Muscle of arm (tissue), 12 donors: ENCODE measurements around the gene TOX4. TPM values are rescaled to one million over a fixed set of nuclear protein-coding genes. Genes with fewer than 3 reads are reported as not detected.

Experiments
- DNase-seq: peaks from one replicate; pipeline ENCODE4 v3.0.0-alpha.2; 2013
- polyA plus RNA-seq, 12 donors: library from polyadenylated mRNA; unstranded; fragments of 120-200 nt; gene quantifications; one replicate each; pipeline ENCODE4 v1.2.1, GENCODE V29; 2013; ENCODE audit not compliant: insufficient read length in 12 of 12

The TOX4 gene
- polyA plus RNA-seq, 12 donors: 17.4 to 56.6 (median 44.0) TPM; not detected in 1

GRCh38 chr14:21498540-21499526 is 21.8 kb downstream of the TOX4 start:
- peak; percentile 44 for DNase-seq

GRCh38 chr14:21501568-21501967 is 24.6 kb downstream of the TOX4 start:
- DNase-seq: no peak

GRCh38 chr14:21503376-21503775 is 26.4 kb downstream of the TOX4 start:
- DNase-seq: no peak

- no peak for DNase-seq
Measured at GRCh38 chr14:21505012-21505553, 28.1 kb downstream of the TOX4 start.

- DNase-seq: no peak
Measured at GRCh38 chr14:21506557-21506956, 29.6 kb downstream of the TOX4 start.

- no peak for DNase-seq
Measured at GRCh38 chr14:21509432-21510143, 32.6 kb downstream of the TOX4 start.

- peak; percentile 99 for DNase-seq
Measured at GRCh38 chr14:21510735-21511657, 34.0 kb downstream of the TOX4 start, which contains the start of gene METTL3. Gene METTL3, minus strand, starts transcription at chr14:21511340. Its CDS starts 117 bp downstream, at chr14:21511223.

- no peak for DNase-seq
Measured at GRCh38 chr14:21514341-21514740, 37.3 kb downstream of the TOX4 start.

GRCh38 chr14:21518725-21519124 is 41.7 kb downstream of the TOX4 start:
- DNase-seq: no peak

- no peak for DNase-seq
Measured at GRCh38 chr14:21520767-21521166, 43.8 kb downstream of the TOX4 start.

GRCh38 chr14:21521501-21521900 is 44.5 kb downstream of the TOX4 start:
- no peak for DNase-seq

- DNase-seq: no peak
Measured at GRCh38 chr14:21523203-21523602, 46.2 kb downstream of the TOX4 start.

- DNase-seq: no peak
Measured at GRCh38 chr14:21524575-21525490, 47.8 kb downstream of the TOX4 start.

GRCh38 chr14:21525571-21525961 is 48.6 kb downstream of the TOX4 start:
- DNase-seq: peak; percentile 25

- DNase-seq: peak; percentile 91
Measured at GRCh38 chr14:21525962-21526671, 49.1 kb downstream of the TOX4 start, which contains the start of gene SALL2. Gene SALL2, minus strand, starts transcription at chr14:21526346. Its CDS starts 219 bp downstream, at chr14:21526127.

GRCh38 chr14:21526672-21527317 is 49.8 kb downstream of the TOX4 start:
- DNase-seq: no peak

- no peak for DNase-seq
Measured at GRCh38 chr14:21527318-21527679, 50.3 kb downstream of the TOX4 start.

- no peak for DNase-seq
Measured at GRCh38 chr14:21528381-21529348, 51.7 kb downstream of the TOX4 start.
